Endothelial cell of umbilical vein (primary cell): ENCODE results near the gene ABCC1. TPM values are rescaled to one million over a fixed set of nuclear protein-coding genes. Genes with fewer than 3 reads are reported as not detected.

Experiments used
- BruUV-seq: library from RNA; stranded (reverse); fragments of 400-500 nt; replicated peaks from 2 replicates; lab custom pipeline; 2021; lab: Mats Ljungman, UMichigan
- CTCF ChIA-PET: fragments of 300-600, 350-600 bp; sonication (Branson Sonifier 250); formaldehyde crosslinking; loops from one replicate; lab custom pipeline; 2021; ENCODE audit warnings: antibody characterized with exemption, inconsistent platforms; lab: Charles Lee
- POLR2A ChIA-PET: fragments of 300-600, 350-600 bp; sonication (Branson Sonifier 250); formaldehyde crosslinking; loops from one replicate; lab custom pipeline; 2021; ENCODE audit warnings: antibody characterized with exemption, inconsistent platforms; lab: Charles Lee
- DNase-seq: peaks from one replicate; pipeline ENCODE4 v3.0.0-alpha.2; 2011; ENCODE audit warnings: low read depth, low spot score
- FAIRE-seq: peaks from 2 replicates; lab custom pipeline; 2011; peaks lifted over from hg19 to GRCh38; lab: Jason Lieb, UNC
- H2AFZ ChIP-seq: 2 replicates; pipeline ENCODE4 v1.6.0; 2012; ENCODE audit warnings: low read depth, low read length, control low read depth, inconsistent platforms
- H3K27ac ChIP-seq: 2 replicates; pipeline ENCODE4 v1.5.1; 2011; ENCODE audit warnings: low read depth, mild to moderate bottlenecking, control low read depth, low read length, moderate library complexity; ENCODE audit not compliant: insufficient read depth
- H3K27me3 ChIP-seq, 2 experiments: 2 replicates each; pipeline versions ENCODE4 v1.6.0 to v1.6.1; 2011; ENCODE audit warnings: low read length in 2 of 2, mixed read lengths in 1 of 2; ENCODE audit not compliant: control insufficient read depth in 2 of 2, insufficient read depth in 2 of 2
- H3K36me3 ChIP-seq, 2 experiments: 2 replicates in 1 of 2; 3 replicates in 1 of 2; pipeline ENCODE4 v1.5.1; 2011; ENCODE audit warnings: low read length in 2 of 2, mild to moderate bottlenecking in 1 of 2, moderate library complexity in 1 of 2; ENCODE audit not compliant: control insufficient read depth in 2 of 2, insufficient read depth in 2 of 2; ENCODE audit errors: extremely low read depth in 1 of 2
- H3K4me1 ChIP-seq: 3 replicates; pipeline ENCODE4 v1.5.1; 2011; ENCODE audit warnings: mild to moderate bottlenecking, low read length; ENCODE audit not compliant: control insufficient read depth, insufficient read depth; ENCODE audit errors: extremely low read depth
- H3K4me2 ChIP-seq: 2 replicates; pipeline ENCODE4 v1.6.1; 2011; ENCODE audit warnings: low read length, control low read depth, mixed read lengths; ENCODE audit not compliant: insufficient read depth
- H3K4me3 ChIP-seq, 3 experiments: fragments of 200-600 bp in 1 of 3; sonication (generic), shearing (Covaris generic) in 1 of 3; replicated peaks in 1 of 3; 2 replicates each; pipeline ENCODE4 v1.5.1; 2011 to 2016; ENCODE audit warnings: control low read depth in 3 of 3, low read length in 3 of 3, mild to moderate bottlenecking in 2 of 3, inconsistent platforms in 1 of 3, low read depth in 1 of 3, moderate library complexity in 1 of 3; ENCODE audit not compliant: insufficient read depth in 1 of 3
- H3K79me2 ChIP-seq: 2 replicates; pipeline ENCODE4 v1.6.0; 2012; ENCODE audit warnings: low read length, inconsistent platforms; ENCODE audit not compliant: control insufficient read depth, insufficient read depth
- H3K9ac ChIP-seq: replicated peaks from 2 replicates; pipeline ENCODE3; 2011; ENCODE audit warnings: low read length, control low read depth; ENCODE audit not compliant: insufficient read depth; ENCODE audit errors: extremely low read depth
- H3K9me1 ChIP-seq: replicated peaks from 3 replicates; pipeline ENCODE4 v1.6.0; 2011; ENCODE audit warnings: mild to moderate bottlenecking, low read length; ENCODE audit not compliant: control insufficient read depth, insufficient read depth; ENCODE audit errors: extremely low read depth
- H3K9me3 ChIP-seq: replicated peaks from 2 replicates; pipeline ENCODE4 v1.5.1; 2012; ENCODE audit warnings: low read length, inconsistent platforms; ENCODE audit not compliant: control insufficient read depth, insufficient read depth
- H4K20me1 ChIP-seq: replicated peaks from 2 replicates; pipeline ENCODE3; 2011; ENCODE audit warnings: mild to moderate bottlenecking, low read length; ENCODE audit not compliant: control insufficient read depth, insufficient read depth; ENCODE audit errors: extremely low read depth
- CTCF ChIP-seq, 2 donors: IDR thresholded peaks; 1 replicate in 1 of 2; 2 replicates in 1 of 2; pipeline ENCODE4 v1.5.1; 2011; ENCODE audit warnings: low read length in 2 of 2, mild to moderate bottlenecking in 2 of 2, moderate library complexity in 2 of 2, control low read depth in 1 of 2, inconsistent platforms in 1 of 2, low read depth in 1 of 2; ENCODE audit not compliant: insufficient read depth in 1 of 2; ENCODE audit errors: extremely low read depth in 1 of 2
- EZH2 ChIP-seq: IDR thresholded peaks from 2 replicates; pipeline ENCODE4 v1.6.1; 2012; ENCODE audit warnings: borderline replicate concordance, low read depth, mild to moderate bottlenecking, moderate library complexity, low read length, inconsistent platforms; ENCODE audit not compliant: severe bottlenecking
- GATA2 ChIP-seq: IDR thresholded peaks from 2 replicates; pipeline ENCODE4 v1.7.0; 2011; ENCODE audit warnings: low read depth, mild to moderate bottlenecking, moderate library complexity, mixed read lengths, low read length; ENCODE audit not compliant: insufficient read length, insufficient read depth
- MAX ChIP-seq: IDR thresholded peaks from 2 replicates; pipeline ENCODE4 v1.6.1; 2011; ENCODE audit not compliant: insufficient read depth, insufficient read length
- POLR2A ChIP-seq: IDR thresholded peaks from 2 replicates; pipeline ENCODE4 v1.6.1; 2012; ENCODE audit warnings: low read depth, mild to moderate bottlenecking, control low read depth, low read length
- POLR2AphosphoS5 ChIP-seq: IDR thresholded peaks from 2 replicates; pipeline ENCODE4 v1.6.1; 2012; ENCODE audit warnings: low read depth, mild to moderate bottlenecking, control low read depth, low read length, moderate library complexity; ENCODE audit not compliant: insufficient read depth
- dilution Hi-C: fragments of 300-500 bp; cut with MboI; formaldehyde crosslinking; loops from one replicate; pipeline ENCODE4 v1.15.0; 2019; ENCODE audit warnings: low sequenced_read_pairs; ENCODE audit not compliant: extremely low pct_ligation_motif_present
- intact Hi-C: fragments of 100-400 bp; cut with micrococcal nuclease; formaldehyde crosslinking; loops from one replicate; pipeline ENCODE4 v1.10.0; 2022
- polyA plus RNA-seq, 4 experiments: library from polyadenylated mRNA; depleted of rRNA in 3 of 4; stranded (reverse) in 3 of 4; unstranded in 1 of 4; fragments of >200 nt; gene quantifications; 2 replicates each; pipeline versions ENCODE4 v1.2.1 to v1.2.3, GENCODE V29; 2011 to 2012; ENCODE audit warnings: missing spikeins in 1 of 4
- total RNA-seq: library from RNA; stranded (reverse); gene quantifications from 2 replicates; pipeline ENCODE4 v1.2.3, GENCODE V29; 2021

Gene ABCC1
- total and polyA plus RNA-seq, 2 donors (not counting 3 experiments of a cell fraction or from before 2014, with no cell fraction given): 46.1 to 89.2 TPM

GRCh38 chr16:16037521-16037920 is 88.1 kb downstream of the ABCC1 start:
- dilution Hi-C loops: no loop called here
- CTCF ChIA-PET: no interaction called here

More at GRCh38 chr16:16037521-16037920, 88.1 kb downstream of the ABCC1 start:
- intact Hi-C loops: no loop called here
- POLR2A ChIA-PET: no interaction called here
- DNase-seq (no peak), FAIRE-seq (no peak)
- Histone ChIP-seq H3K27ac (no peak overlapping the region), H3K4me3 (no peak overlapping the region), H3K9ac (no peak overlapping the region), H3K4me2 (no peak overlapping the region), H3K36me3 (peaks cover 21 to 34% of the 10 kb centered on the region in 2 experiments), H3K9me3 (no peaks in the 10 kb centered on the region), H3K79me2 (peaks cover 10% of the 10 kb centered on the region), H4K20me1 (peaks cover 2% of the 10 kb centered on the region), H3K27me3 (no peaks in the 10 kb centered on the region), H3K4me1 (no peaks in the 10 kb centered on the region), H2AFZ (no peak overlapping the region), H3K9me1 (no peaks in the 10 kb centered on the region)
- BruUV-seq: no TSS peak
- no peak for TF ChIP-seq CTCF (IDR thresholded peaks at IDR 0.05; ENCODE audit: extremely low read depth in 1 of 2, insufficient read depth in 1 of 2, low read depth in 1 of 2, low read length in 2 of 2)
- TF ChIP-seq EZH2: no peak
- no peak for TF ChIP-seq POLR2AphosphoS5
- no peak for TF ChIP-seq POLR2A
- no peak for TF ChIP-seq GATA2
- no peak for TF ChIP-seq MAX
